ENCODE measurements around the gene VSIG10L2.
"Not testable (repeated sequence)": the region's sequence is repeated elsewhere in the genome, so short reads cannot be mapped to it uniquely, and the experiment has no call there.

GRCh38 chr11:125914601-125915000, 31.2 kb upstream of the VSIG10L2 start:
- TF ChIP-seq CTCF, POLR2A (IDR thresholded peaks at IDR 0.05): not testable (repeated sequence)
